GM12878 (cell line): ENCODE measurements around the gene ARHGAP32. TPM values are rescaled to one million over a fixed set of nuclear protein-coding genes. Genes with fewer than 3 reads are reported as not detected.

Source experiments
- ATAC-seq: fragments of 200-7000 bp; cut with Tn5 transposase; 3 replicates; pipeline ENCODE4 v1.9.1; 2020; ENCODE audit warnings: mild to moderate bottlenecking, moderate library complexity
- BruUV-seq: library from RNA; stranded (reverse); fragments of 400-500 nt; replicated peaks from 2 replicates; lab custom pipeline; 2021; lab: Mats Ljungman, UMichigan
- CTCF ChIA-PET: fragments of 300-600 bp; sonication (Branson Sonifier 250); formaldehyde crosslinking; extraction: SDS; loops from one replicate; lab custom pipeline; 2021; ENCODE audit warnings: inconsistent platforms; lab: Yijun Ruan, JAX
- POLR2A ChIA-PET: fragments of 350-600 bp; formaldehyde crosslinking; extraction: SDS; loops from one replicate; lab custom pipeline; 2021; ENCODE audit warnings: inconsistent platforms; lab: Charles Lee
- RAD21 ChIA-PET: fragments of 300-600 bp; sonication (Branson Sonifier 250); formaldehyde crosslinking; loops from one replicate; lab custom pipeline; 2023; ENCODE audit warnings: antibody characterized with exemption; ENCODE audit not compliant: unreplicated experiment; lab: Charles Lee
- SMC1A ChIA-PET: fragments of 300-600 bp; sonication (Branson Sonifier 250); formaldehyde crosslinking; loops from one replicate; lab custom pipeline; 2023; ENCODE audit not compliant: unreplicated experiment, uncharacterized antibody; lab: Charles Lee
- DNase-seq: peaks from one replicate; pipeline ENCODE4 v3.0.0-alpha.2; 2011; ENCODE audit warnings: low read depth, low spot score
- FAIRE-seq: peaks from 3 replicates; lab custom pipeline; 2011; peaks lifted over from hg19 to GRCh38; lab: Jason Lieb, UNC
- H2AFZ ChIP-seq: 2 replicates; pipeline ENCODE4 v1.6.0; 2011; ENCODE audit warnings: low read depth, low read length, control low read depth; ENCODE audit not compliant: control insufficient read depth
- H3K27ac ChIP-seq: 2 replicates; pipeline ENCODE4 v1.5.1; 2011; ENCODE audit warnings: control low read depth; ENCODE audit not compliant: control insufficient read depth, insufficient read depth
- H3K27me3 ChIP-seq, 2 experiments: replicated peaks in 1 of 2; 2 replicates each; pipeline versions ENCODE4 v1.6.0 to v1.6.1; 2011; ENCODE audit warnings: low read length in 1 of 2; ENCODE audit not compliant: control insufficient read depth in 2 of 2, insufficient read depth in 2 of 2
- H3K36me3 ChIP-seq, 2 experiments: 2 replicates each; pipeline ENCODE4 v1.5.1; 2011; ENCODE audit warnings: low read length in 1 of 2; ENCODE audit not compliant: control insufficient read depth in 2 of 2, insufficient read depth in 2 of 2
- H3K4me1 ChIP-seq: 2 replicates; pipeline ENCODE4 v1.6.1; 2011; ENCODE audit warnings: mild to moderate bottlenecking, low read length, moderate library complexity, mixed read lengths; ENCODE audit not compliant: control insufficient read depth, insufficient read depth
- H3K4me2 ChIP-seq: 2 replicates; pipeline ENCODE4 v1.6.0; 2011; ENCODE audit warnings: control low read depth; ENCODE audit not compliant: control insufficient read depth, insufficient read depth
- H3K4me3 ChIP-seq: fragments of 200-600 bp; sonication (generic); 2 replicates; pipeline ENCODE4 v1.5.1; 2016
- H3K79me2 ChIP-seq: 2 replicates; pipeline ENCODE4 v1.6.0; 2011; ENCODE audit warnings: low read length; ENCODE audit not compliant: control insufficient read depth, insufficient read depth
- H3K9ac ChIP-seq: 2 replicates; pipeline ENCODE4 v1.8.0; 2011; ENCODE audit warnings: low read length, control low read depth, mixed read lengths; ENCODE audit not compliant: control insufficient read depth, insufficient read depth
- H3K9me3 ChIP-seq: replicated peaks from 3 replicates; pipeline ENCODE4 v1.5.1; 2011; ENCODE audit warnings: mild to moderate bottlenecking, low read length; ENCODE audit not compliant: control insufficient read depth, insufficient read depth
- H4K20me1 ChIP-seq: 2 replicates; pipeline ENCODE4 v1.6.0; 2011; ENCODE audit not compliant: control insufficient read depth, insufficient read depth
- HDGF ChIP-seq: fragments of 450-650 bp; IDR thresholded peaks from 2 replicates; pipeline ENCODE4 v1.6.1; 2016; ENCODE audit warnings: antibody characterized with exemption
- KAT2A ChIP-seq: conservative IDR thresholded peaks from 2 replicates; pipeline ENCODE4 v1.6.1; 2011; ENCODE audit warnings: low read depth, low read length; ENCODE audit not compliant: control insufficient read depth
- LARP7 ChIP-seq: fragments of 450-650 bp; IDR thresholded peaks from 2 replicates; pipeline ENCODE4 v1.6.1; 2017; ENCODE audit warnings: mild to moderate bottlenecking
- MEF2B ChIP-seq: fragments of 450-650 bp; IDR thresholded peaks from 2 replicates; pipeline ENCODE4 v1.6.1; 2018; ENCODE audit warnings: mild to moderate bottlenecking, moderate library complexity; ENCODE audit not compliant: partially characterized antibody, poor library complexity, severe bottlenecking
- MXI1 ChIP-seq: fragments of 150-350 bp; IDR thresholded peaks from 2 replicates; pipeline ENCODE4 v1.6.1; 2011; ENCODE audit warnings: low read depth, mild to moderate bottlenecking, inconsistent platforms, low read length, improper control_type of control experiment
- MYB ChIP-seq: fragments of 150-350 bp; IDR thresholded peaks from 2 replicates; pipeline ENCODE4 v1.6.1; 2014; ENCODE audit warnings: mild to moderate bottlenecking, low read depth, low read length, borderline replicate concordance
- NBN ChIP-seq: fragments of 450-650 bp; IDR thresholded peaks from 2 replicates; pipeline ENCODE4 v1.6.1; 2016
- POLR2A ChIP-seq: IDR thresholded peaks from 2 replicates; pipeline ENCODE4 v1.6.1; 2011; ENCODE audit warnings: low read depth, mild to moderate bottlenecking, low read length
- POLR2AphosphoS2 ChIP-seq: IDR thresholded peaks from 2 replicates; pipeline ENCODE4 v1.6.1; 2011; ENCODE audit warnings: low read depth, mild to moderate bottlenecking, low read length, improper control_type of control experiment, moderate library complexity
- RBBP5 ChIP-seq: fragments of 200-600 bp; sonication (generic); conservative IDR thresholded peaks from 2 replicates; pipeline ENCODE4 v1.6.1; 2016
- SREBF2 ChIP-seq: IDR thresholded peaks from 2 replicates; pipeline ENCODE4 v1.6.1; 2012; ENCODE audit warnings: mild to moderate bottlenecking, low read length
- SRF ChIP-seq, 2 experiments: IDR thresholded peaks; 2 replicates each; pipeline ENCODE4 v1.6.1; 2011; ENCODE audit warnings: low read depth in 2 of 2, low read length in 2 of 2, mild to moderate bottlenecking in 1 of 2, moderate library complexity in 1 of 2
- STAT1 ChIP-seq: fragments of 450-650 bp; conservative IDR thresholded peaks from 2 replicates; pipeline ENCODE4 v1.6.1; 2014; ENCODE audit warnings: antibody characterized with exemption, mild to moderate bottlenecking
- WRNIP1 ChIP-seq: IDR thresholded peaks from 2 replicates; pipeline ENCODE4 v1.6.1; 2011; ENCODE audit warnings: low read depth, low read length, improper control_type of control experiment, borderline replicate concordance
- YY1 ChIP-seq: IDR thresholded peaks from 2 replicates; pipeline ENCODE4 v1.6.1; 2011; ENCODE audit warnings: low read depth, mild to moderate bottlenecking, low read length
- WGBS: methylation state at CpG from one replicate; pipeline ENCODE4 v1.1.6; 2016; ENCODE audit warnings: low lambda C conversion rate; ENCODE audit not compliant: insufficient replicate concordance, insufficient coverage; ENCODE audit errors: missing lambda C conversion rate; 5-methylcytosine and 5-hydroxymethylcytosine counted together
- in situ Hi-C: fragments of 300-500 bp; cut with MboI; formaldehyde crosslinking; loops from 9 replicates; pipeline ENCODE4 v1.14.3; 2018; ENCODE audit warnings: mixed read lengths
- intact Hi-C: fragments of 100-400 bp; cut with micrococcal nuclease; formaldehyde crosslinking; loops from one replicate; pipeline ENCODE4 v1.14.2; 2022; ENCODE audit not compliant: unreplicated experiment
- polyA plus RNA-seq, 11 experiments: library from polyadenylated mRNA; depleted of rRNA in 4 of 11; unstranded in 6 of 11; stranded (reverse) in 5 of 11; fragments of >200 nt; fragmentation: Nextera tagmentation in 4 of 11; fragmentation: Illumina TruSeq in 1 of 11; extraction: Ambion mirVana in 4 of 11; extraction: Trizol in 1 of 11; gene quantifications; 1 replicate in 1 of 11; 2 replicates in 10 of 11; pipeline versions ENCODE4 v1.2.1 to v1.2.3, GENCODE V29; 2011 to 2016; ENCODE audit warnings: inconsistent platforms in 2 of 11, missing spikeins in 2 of 11, low read depth in 1 of 11
- total RNA-seq, 4 experiments: library from RNA; depleted of rRNA in 3 of 4; stranded (reverse); fragments of >200 nt in 3 of 4; fragmentation: Illumina TruSeq in 1 of 4; extraction: Trizol in 1 of 4; gene quantifications; 2 replicates each; pipeline versions ENCODE4 v1.2.1 to v1.2.3, GENCODE V29; 2013 to 2021
- TF ChIP-seq, protein P1 (sequence below): fragments of 450-650 bp; IDR thresholded peaks from 2 replicates; pipeline ENCODE4 v1.6.1; 2017; ENCODE audit warnings: mild to moderate bottlenecking, low read depth, inconsistent platforms; ENCODE audit not compliant: poor library complexity, severe bottlenecking

The ARHGAP32 gene
- total and polyA plus RNA-seq, 10 of the 15 experiments (the other 5 are each of a cell fraction or from before 2014, with no cell fraction given) = under 0.01 to 0.46 (median 0.12) TPM; not detected in 1

DNA sequence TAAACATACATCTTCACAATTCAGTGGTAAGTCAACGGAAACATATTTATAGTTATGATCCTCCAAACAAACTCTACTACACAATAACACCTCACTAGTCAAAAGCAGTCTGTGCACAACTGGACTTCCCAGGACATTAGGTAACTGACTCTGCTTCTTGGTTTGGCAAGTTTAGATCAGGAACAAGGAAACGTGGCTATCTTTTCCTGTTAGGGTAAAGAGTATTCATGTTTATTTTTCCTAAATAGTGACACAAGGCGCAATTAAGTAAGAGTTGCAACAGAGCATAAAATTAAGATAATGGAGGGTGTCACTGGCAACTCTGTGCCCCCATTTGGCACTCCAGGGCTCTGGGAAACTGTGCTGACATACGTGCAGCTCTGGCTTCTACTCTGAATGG lies 179.2 kb downstream of the ARHGAP32 start:
- Histone ChIP-seq H3K27ac (no peak overlapping the region), H3K9ac (no peak overlapping the region), H4K20me1 (no peaks in the 10 kb centered on the region), H3K4me1 (no peaks in the 10 kb centered on the region), H3K36me3 (no peaks in the 10 kb centered on the region), H3K9me3 (no peaks in the 10 kb centered on the region), H3K27me3 (no peaks in the 10 kb centered on the region), H2AFZ (no peak overlapping the region), H3K4me2 (no peak overlapping the region), H3K79me2 (no peaks in the 10 kb centered on the region), H3K4me3 (no peak overlapping the region)
- CTCF ChIA-PET = no interaction called here
- no peak for DNase-seq
- no peak for FAIRE-seq
- intact Hi-C loops = no loop called here
- 26% methylated on average over 4 of the region's 4 CpGs for WGBS
- POLR2A ChIA-PET = no interaction called here
- BruUV-seq = no TSS peak
- RAD21 ChIA-PET = no interaction called here
- in situ Hi-C loops = no loop called here
- ATAC-seq = no peak
- TF ChIP-seq POLR2AphosphoS2 (no peak), KAT2A (no peak), HDGF (no peak), MXI1 (no peak), SREBF2 (no peak), STAT1 (no peak), SRF (IDR thresholded peaks at IDR 0.05; ENCODE audit: low read depth in 2 of 2, low read length in 2 of 2) (no peak), MYB (no peak), POLR2A (no peak), YY1 (no peak), LARP7 (no peak), MEF2B (no peak), RBBP5 (no peak), NBN (no peak), WRNIP1 (no peak)
- TF ChIP-seq, protein P1, sequence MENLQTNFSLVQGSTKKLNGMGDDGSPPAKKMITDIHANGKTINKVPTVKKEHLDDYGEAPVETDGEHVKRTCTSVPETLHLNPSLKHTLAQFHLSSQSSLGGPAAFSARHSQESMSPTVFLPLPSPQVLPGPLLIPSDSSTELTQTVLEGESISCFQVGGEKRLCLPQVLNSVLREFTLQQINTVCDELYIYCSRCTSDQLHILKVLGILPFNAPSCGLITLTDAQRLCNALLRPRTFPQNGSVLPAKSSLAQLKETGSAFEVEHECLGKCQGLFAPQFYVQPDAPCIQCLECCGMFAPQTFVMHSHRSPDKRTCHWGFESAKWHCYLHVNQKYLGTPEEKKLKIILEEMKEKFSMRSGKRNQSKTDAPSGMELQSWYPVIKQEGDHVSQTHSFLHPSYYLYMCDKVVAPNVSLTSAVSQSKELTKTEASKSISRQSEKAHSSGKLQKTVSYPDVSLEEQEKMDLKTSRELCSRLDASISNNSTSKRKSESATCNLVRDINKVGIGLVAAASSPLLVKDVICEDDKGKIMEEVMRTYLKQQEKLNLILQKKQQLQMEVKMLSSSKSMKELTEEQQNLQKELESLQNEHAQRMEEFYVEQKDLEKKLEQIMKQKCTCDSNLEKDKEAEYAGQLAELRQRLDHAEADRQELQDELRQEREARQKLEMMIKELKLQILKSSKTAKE = no peak
- SMC1A ChIA-PET = no interaction called here
